IMR-90 (cell line): ENCODE measurements around the gene KRT73. TPM values are rescaled to one million over a fixed set of nuclear protein-coding genes. Genes with fewer than 3 reads are reported as not detected.

Experiments used
- ATAC-seq: fragments of 200-7000 bp; cut with Tn5 transposase; 2 replicates; pipeline ENCODE4 v1.9.1; 2020; ENCODE audit warnings: low read depth, mild to moderate bottlenecking, moderate library complexity
- BruUV-seq: library from RNA; stranded (reverse); fragments of 400-500 nt; replicated peaks from 2 replicates; lab custom pipeline; 2021; lab: Mats Ljungman, UMichigan
- CTCF ChIA-PET: fragments of 300-600 bp; formaldehyde crosslinking; extraction: SDS; loops from one replicate; lab custom pipeline; 2021; ENCODE audit warnings: antibody characterized with exemption; lab: Yijun Ruan, JAX
- POLR2A ChIA-PET: fragments of 300-600 bp; sonication (Branson Sonifier 250); formaldehyde crosslinking; loops from one replicate; lab custom pipeline; 2022; ENCODE audit warnings: antibody characterized with exemption; ENCODE audit not compliant: unreplicated experiment; lab: Charles Lee
- DNase-seq: peaks from one replicate; pipeline ENCODE4 v3.0.0; 2013
- H2AFZ ChIP-seq: replicated peaks from 2 replicates; pipeline ENCODE3; 2013; ENCODE audit warnings: low read length, mild to moderate bottlenecking; ENCODE audit not compliant: poor library complexity
- H2AK5ac ChIP-seq: 2 replicates; pipeline ENCODE4 v1.6.1; 2013; ENCODE audit warnings: low read depth, low read length, inconsistent platforms
- H2AK9ac ChIP-seq: replicated peaks from 2 replicates; pipeline ENCODE3; 2013; ENCODE audit warnings: mild to moderate bottlenecking, low read depth, low read length, moderate library complexity; ENCODE audit not compliant: poor library complexity
- H2BK120ac ChIP-seq: 2 replicates; pipeline ENCODE4 v1.6.1; 2013; ENCODE audit warnings: low read depth, low read length, inconsistent platforms
- H2BK15ac ChIP-seq: 3 replicates; pipeline ENCODE4 v1.6.1; 2013; ENCODE audit warnings: low read depth, low read length, inconsistent platforms
- H2BK20ac ChIP-seq: 2 replicates; pipeline ENCODE4 v1.6.1; 2013; ENCODE audit warnings: low read depth, mild to moderate bottlenecking, inconsistent platforms, low read length, moderate library complexity
- H2BK5ac ChIP-seq: 2 replicates; pipeline ENCODE4 v1.6.1; 2013; ENCODE audit warnings: mild to moderate bottlenecking, low read depth, low read length, inconsistent platforms; ENCODE audit not compliant: poor library complexity, severe bottlenecking
- H3K14ac ChIP-seq: replicated peaks from 2 replicates; pipeline ENCODE4 v1.6.1; 2013; ENCODE audit warnings: low read depth, low read length, inconsistent platforms
- H3K18ac ChIP-seq: 2 replicates; pipeline ENCODE4 v1.6.1; 2013; ENCODE audit warnings: low read depth, low read length, control low read depth
- H3K23ac ChIP-seq: 2 replicates; pipeline ENCODE4 v1.6.1; 2013; ENCODE audit warnings: low read depth, low read length, inconsistent platforms
- H3K27ac ChIP-seq: 2 replicates; pipeline ENCODE4 v1.5.1; 2013; ENCODE audit warnings: mild to moderate bottlenecking, control low read depth, low read length; ENCODE audit not compliant: insufficient read depth
- H3K27me3 ChIP-seq: 2 replicates; pipeline ENCODE4 v1.6.1; 2013; ENCODE audit warnings: low read length; ENCODE audit not compliant: control insufficient read depth, insufficient read depth
- H3K36me3 ChIP-seq: 2 replicates; pipeline ENCODE4 v1.6.1; 2013; ENCODE audit warnings: low read length, mixed read lengths; ENCODE audit not compliant: control insufficient read depth, insufficient read depth
- H3K4ac ChIP-seq: 2 replicates; pipeline ENCODE4 v1.6.1; 2013; ENCODE audit warnings: low read depth, low read length, inconsistent platforms
- H3K4me1 ChIP-seq: 2 replicates; pipeline ENCODE4 v1.6.1; 2013; ENCODE audit warnings: low read length, mixed read lengths; ENCODE audit not compliant: control insufficient read depth, insufficient read depth
- H3K4me2 ChIP-seq: 2 replicates; pipeline ENCODE4 v1.6.1; 2013; ENCODE audit warnings: low read depth, mild to moderate bottlenecking, control low read depth, low read length, moderate library complexity
- H3K4me3 ChIP-seq: 2 replicates; pipeline ENCODE4 v1.5.1; 2013; ENCODE audit warnings: low read depth, mild to moderate bottlenecking, control low read depth, low read length, moderate library complexity; ENCODE audit not compliant: insufficient read depth
- H3K56ac ChIP-seq: 2 replicates; pipeline ENCODE4 v1.6.1; 2013; ENCODE audit warnings: low read length, inconsistent platforms; ENCODE audit not compliant: insufficient read depth; ENCODE audit errors: extremely low read depth
- H3K79me1 ChIP-seq, 2 experiments: 2 replicates each; pipeline ENCODE4 v1.6.1; 2013; ENCODE audit warnings: low read length in 2 of 2, inconsistent platforms in 1 of 2, low read depth in 1 of 2
- H3K9ac ChIP-seq: 2 replicates; pipeline ENCODE4 v1.6.1; 2013; ENCODE audit warnings: low read depth, low read length, control low read depth
- H3K9me1 ChIP-seq: 2 replicates; pipeline ENCODE4 v1.6.1; 2013; ENCODE audit warnings: low read length, inconsistent platforms; ENCODE audit not compliant: insufficient read depth
- H3K9me3 ChIP-seq: 2 replicates; pipeline ENCODE4 v1.6.1; 2013; ENCODE audit warnings: low read length; ENCODE audit not compliant: control insufficient read depth, insufficient read depth
- H4K20me1 ChIP-seq: 2 replicates; pipeline ENCODE4 v1.6.1; 2013; ENCODE audit warnings: low read length, inconsistent platforms; ENCODE audit not compliant: insufficient read depth
- H4K5ac ChIP-seq: 2 replicates; pipeline ENCODE4 v1.6.1; 2013; ENCODE audit warnings: mild to moderate bottlenecking, low read depth, low read length, control low read depth
- H4K8ac ChIP-seq, 2 experiments: 2 replicates each; pipeline ENCODE4 v1.6.1; 2013; ENCODE audit warnings: low read depth in 2 of 2, low read length in 2 of 2, control low read depth in 1 of 2, inconsistent platforms in 1 of 2
- H4K91ac ChIP-seq: 2 replicates; pipeline ENCODE4 v1.6.1; 2013; ENCODE audit warnings: low read depth, low read length, inconsistent platforms; ENCODE audit not compliant: insufficient read depth
- BHLHE40 ChIP-seq: fragments of 150-350 bp; IDR thresholded peaks from 2 replicates; pipeline ENCODE4 v1.6.1; 2016; ENCODE audit warnings: mild to moderate bottlenecking, low read depth, low read length
- CEBPB ChIP-seq: IDR thresholded peaks from 2 replicates; pipeline ENCODE4 v1.6.1; 2012; ENCODE audit warnings: low read depth, low read length, improper control_type of control experiment
- CHD1 ChIP-seq: IDR thresholded peaks from 2 replicates; pipeline ENCODE4 v1.6.1; 2012; ENCODE audit warnings: low read depth, low read length, improper control_type of control experiment
- FOS ChIP-seq: fragments of 150-350 bp; IDR thresholded peaks from 2 replicates; pipeline ENCODE4 v1.6.1; 2016; ENCODE audit warnings: low read depth, low read length
- MAFK ChIP-seq: IDR thresholded peaks from 2 replicates; pipeline ENCODE4 v1.6.1; 2012; ENCODE audit warnings: low read depth, low read length, improper control_type of control experiment
- MAZ ChIP-seq: IDR thresholded peaks from 2 replicates; pipeline ENCODE4 v1.6.1; 2012; ENCODE audit warnings: low read depth, mild to moderate bottlenecking, low read length, improper control_type of control experiment, moderate library complexity, borderline replicate concordance
- MXI1 ChIP-seq: IDR thresholded peaks from 2 replicates; pipeline ENCODE4 v1.6.1; 2012; ENCODE audit warnings: low read depth, mild to moderate bottlenecking, low read length, moderate library complexity, borderline replicate concordance
- NFE2L2 ChIP-seq: fragments of 150-350 bp; IDR thresholded peaks from 2 replicates; pipeline ENCODE4 v1.6.1; 2016; ENCODE audit warnings: low read depth, mild to moderate bottlenecking, low read length
- POLR2A ChIP-seq: IDR thresholded peaks from 2 replicates; pipeline ENCODE4 v1.6.1; 2012; ENCODE audit warnings: mild to moderate bottlenecking, low read depth, low read length
- RAD21 ChIP-seq: IDR thresholded peaks from 2 replicates; pipeline ENCODE4 v1.6.1; 2012; ENCODE audit warnings: low read length, improper control_type of control experiment
- RCOR1 ChIP-seq: IDR thresholded peaks from 2 replicates; pipeline ENCODE4 v1.6.1; 2012; ENCODE audit warnings: mild to moderate bottlenecking, low read length, improper control_type of control experiment; ENCODE audit not compliant: insufficient replicate concordance
- SMC3 ChIP-seq: fragments of 150-350 bp; IDR thresholded peaks from 2 replicates; pipeline ENCODE4 v1.6.1; 2016; ENCODE audit warnings: low read depth, mild to moderate bottlenecking, antibody characterized with exemption, low read length, moderate library complexity
- WGBS, 2 experiments: methylation state at CpG; one replicate each; pipeline versions ENCODE4 v1.1.5 to v1.1.7; 2013; ENCODE audit warnings: missing lambda C conversion rate in 2 of 2; ENCODE audit not compliant: insufficient read length in 1 of 2; ENCODE audit errors: extremely low coverage in 2 of 2; 5-methylcytosine and 5-hydroxymethylcytosine counted together
- dilution Hi-C: fragments of 300-500 bp; cut with HindIII; formaldehyde crosslinking; loops from one replicate; pipeline ENCODE4 v1.14.3; 2018; ENCODE audit warnings: low sequenced_read_pairs; ENCODE audit not compliant: unreplicated experiment
- in situ Hi-C: fragments of 300-500 bp; cut with MboI; formaldehyde crosslinking; loops from 3 replicates; pipeline ENCODE4 v1.14.3; 2019; ENCODE audit warnings: low sequenced_read_pairs, inconsistent platforms, mixed read lengths
- intact Hi-C: fragments of 100-400 bp; cut with micrococcal nuclease; formaldehyde crosslinking; loops from 2 replicates; pipeline ENCODE4 v1.10.0; 2022
- polyA plus RNA-seq, 3 experiments: library from polyadenylated mRNA; depleted of rRNA; stranded (reverse); fragments of >200 nt; gene quantifications; 2 replicates each; pipeline ENCODE4 v1.2.3, GENCODE V29; 2012; ENCODE audit warnings: low replicate concordance in 1 of 3
- total RNA-seq: library from RNA; depleted of rRNA; stranded (reverse); fragments of >200 nt; gene quantifications from 2 replicates; pipeline ENCODE4 v1.2.3, GENCODE V29; 2012
- TF ChIP-seq, protein P1 (sequence below): fragments of 150-350 bp; IDR thresholded peaks from 2 replicates; pipeline ENCODE4 v1.6.1; 2017; ENCODE audit warnings: mild to moderate bottlenecking, antibody characterized with exemption, low read length, low read depth
- TF ChIP-seq, protein P2 (sequence below): conservative IDR thresholded peaks from 2 replicates; pipeline ENCODE4 v1.5.1; 2012; ENCODE audit warnings: mild to moderate bottlenecking, low read depth, low read length, improper control_type of control experiment
- TF ChIP-seq, protein P3 (sequence below): fragments of 150-350 bp; IDR thresholded peaks from 2 replicates; pipeline ENCODE4 v1.6.1; 2016; ENCODE audit warnings: low read depth, mild to moderate bottlenecking, low read length, moderate library complexity, borderline replicate concordance

Gene KRT73
- total and polyA plus RNA-seq, 2 of the 4 experiments (the other 2 are of a cell fraction), result not detected

GRCh38 chr12:52637299-52637698 is 18.9 kb upstream of the KRT73 start:
- ChIA-PET CTCF (no interaction called here), POLR2A (no interaction called here)
- in situ Hi-C loops, result no loop called here
- dilution Hi-C loops, result no loop called here
- H2BK5ac ChIP-seq, result no peak overlapping the region
- ATAC-seq (no peak), DNase-seq (no peak)
- intact Hi-C loops, result no loop called here
- H3K4me3 ChIP-seq, result no peak overlapping the region
- H2AFZ ChIP-seq, result no peak overlapping the region
- H2AK5ac ChIP-seq, result no peak overlapping the region
- H3K56ac ChIP-seq, result no peak overlapping the region
- no peak overlapping the region for H4K91ac ChIP-seq
- H3K23ac ChIP-seq, result no peak overlapping the region
- H3K27me3 ChIP-seq, result peaks cover 15% of the 10 kb centered on the region
- no peak overlapping the region for H2BK120ac ChIP-seq
- no peak overlapping the region for H3K4ac ChIP-seq
- no peak overlapping the region for H2BK20ac ChIP-seq
- H3K9me3 ChIP-seq, result no peaks in the 10 kb centered on the region
- no peaks in the 10 kb centered on the region for H4K20me1 ChIP-seq
- no peaks in the 10 kb centered on the region for H3K9me1 ChIP-seq
- H3K27ac ChIP-seq, result no peak overlapping the region
- H2BK15ac ChIP-seq, result no peak overlapping the region
- no CpG with 5 or more reads among the region's 4 CpGs for WGBS, 2 experiments
- H4K5ac ChIP-seq, result no peak overlapping the region
- H3K4me2 ChIP-seq, result no peak overlapping the region
- H3K4me1 ChIP-seq, result no peaks in the 10 kb centered on the region
- no peak overlapping the region for H3K14ac ChIP-seq
- no peaks in the 10 kb centered on the region for H3K36me3 ChIP-seq
- H2AK9ac ChIP-seq, result no peak overlapping the region
- no peaks in the 10 kb centered on the region for H3K79me1 ChIP-seq
- no peak overlapping the region for H3K18ac ChIP-seq
- no peak overlapping the region for H3K9ac ChIP-seq
- no peak overlapping the region for H4K8ac ChIP-seq
- no TSS peak for BruUV-seq
- TF ChIP-seq CHD1, result no peak
- TF ChIP-seq POLR2A, result no peak
- TF ChIP-seq BHLHE40, result no peak
- no peak for TF ChIP-seq MAZ
- no peak for TF ChIP-seq CEBPB
- no peak for TF ChIP-seq SMC3
- TF ChIP-seq MAFK, result no peak
- TF ChIP-seq, protein P1, sequence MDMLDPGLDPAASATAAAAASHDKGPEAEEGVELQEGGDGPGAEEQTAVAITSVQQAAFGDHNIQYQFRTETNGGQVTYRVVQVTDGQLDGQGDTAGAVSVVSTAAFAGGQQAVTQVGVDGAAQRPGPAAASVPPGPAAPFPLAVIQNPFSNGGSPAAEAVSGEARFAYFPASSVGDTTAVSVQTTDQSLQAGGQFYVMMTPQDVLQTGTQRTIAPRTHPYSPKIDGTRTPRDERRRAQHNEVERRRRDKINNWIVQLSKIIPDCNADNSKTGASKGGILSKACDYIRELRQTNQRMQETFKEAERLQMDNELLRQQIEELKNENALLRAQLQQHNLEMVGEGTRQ, result no peak
- TF ChIP-seq RAD21, result no peak
- no peak for TF ChIP-seq RCOR1
- no peak for TF ChIP-seq NFE2L2
- no peak for TF ChIP-seq FOS
- TF ChIP-seq, protein P2, sequence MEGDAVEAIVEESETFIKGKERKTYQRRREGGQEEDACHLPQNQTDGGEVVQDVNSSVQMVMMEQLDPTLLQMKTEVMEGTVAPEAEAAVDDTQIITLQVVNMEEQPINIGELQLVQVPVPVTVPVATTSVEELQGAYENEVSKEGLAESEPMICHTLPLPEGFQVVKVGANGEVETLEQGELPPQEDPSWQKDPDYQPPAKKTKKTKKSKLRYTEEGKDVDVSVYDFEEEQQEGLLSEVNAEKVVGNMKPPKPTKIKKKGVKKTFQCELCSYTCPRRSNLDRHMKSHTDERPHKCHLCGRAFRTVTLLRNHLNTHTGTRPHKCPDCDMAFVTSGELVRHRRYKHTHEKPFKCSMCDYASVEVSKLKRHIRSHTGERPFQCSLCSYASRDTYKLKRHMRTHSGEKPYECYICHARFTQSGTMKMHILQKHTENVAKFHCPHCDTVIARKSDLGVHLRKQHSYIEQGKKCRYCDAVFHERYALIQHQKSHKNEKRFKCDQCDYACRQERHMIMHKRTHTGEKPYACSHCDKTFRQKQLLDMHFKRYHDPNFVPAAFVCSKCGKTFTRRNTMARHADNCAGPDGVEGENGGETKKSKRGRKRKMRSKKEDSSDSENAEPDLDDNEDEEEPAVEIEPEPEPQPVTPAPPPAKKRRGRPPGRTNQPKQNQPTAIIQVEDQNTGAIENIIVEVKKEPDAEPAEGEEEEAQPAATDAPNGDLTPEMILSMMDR, result no peak
- TF ChIP-seq, protein P3, sequence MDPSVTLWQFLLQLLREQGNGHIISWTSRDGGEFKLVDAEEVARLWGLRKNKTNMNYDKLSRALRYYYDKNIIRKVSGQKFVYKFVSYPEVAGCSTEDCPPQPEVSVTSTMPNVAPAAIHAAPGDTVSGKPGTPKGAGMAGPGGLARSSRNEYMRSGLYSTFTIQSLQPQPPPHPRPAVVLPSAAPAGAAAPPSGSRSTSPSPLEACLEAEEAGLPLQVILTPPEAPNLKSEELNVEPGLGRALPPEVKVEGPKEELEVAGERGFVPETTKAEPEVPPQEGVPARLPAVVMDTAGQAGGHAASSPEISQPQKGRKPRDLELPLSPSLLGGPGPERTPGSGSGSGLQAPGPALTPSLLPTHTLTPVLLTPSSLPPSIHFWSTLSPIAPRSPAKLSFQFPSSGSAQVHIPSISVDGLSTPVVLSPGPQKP, result no peak
- no peak for TF ChIP-seq MXI1
